ENCODE results near the gene ZNF573. TPM values are rescaled to one million over a fixed set of nuclear protein-coding genes. Genes with fewer than 3 reads are reported as not detected.

Gene ZNF573
- total and polyA plus RNA-seq, 9 of the 15 experiments (the other 6 are each of a cell fraction or from before 2014, with no cell fraction given), result 1.5 to 7.9 (median 4.3) TPM

GRCh38 chr19:37719111-37719926 lies 60.1 kb downstream of the ZNF573 start, which contains the start of gene ZNF607 (continued):
- TF ChIP-seq TAF1 (IDR thresholded peaks at IDR 0.05; ENCODE audit: control insufficient read depth, extremely low read depth, insufficient read depth, low read length, severe bottlenecking), result peak; percentile 10
- TF ChIP-seq YY1 (IDR thresholded peaks at IDR 0.05; ENCODE audit: borderline replicate concordance in 1 of 3, control insufficient read depth in 1 of 3, extremely low read depth in 1 of 3, insufficient read depth in 3 of 3, insufficient read length in 1 of 3, insufficient replicate concordance in 2 of 3, low read depth in 1 of 3, low read length in 2 of 3), result peak in 1 of 3 experiments; percentile 16
- no peak for TF ChIP-seq SMAD2 (IDR thresholded peaks at IDR 0.05; ENCODE audit: low read depth, low read length)
- TF ChIP-seq SIN3A (IDR thresholded peaks at IDR 0.05; ENCODE audit: borderline replicate concordance in 2 of 2, control insufficient read depth in 1 of 2, low read depth in 2 of 2, low read length in 2 of 2), result peak in 1 of 2 experiments; percentile 52; a peak in 2 of 4 replicates
- peak; percentile 50 for TF ChIP-seq CCNT2 (IDR thresholded peaks at IDR 0.05; ENCODE audit: borderline replicate concordance, extremely low read depth, insufficient read length, low read depth, low read length)
- peak; percentile 36 to 69; a peak in 3 of 4 replicates for TF ChIP-seq MNT (conservative IDR thresholded peaks at IDR 0.05)
- TF ChIP-seq CTCF (IDR thresholded peaks at IDR 0.05 in 2 of 3, conservative IDR thresholded peaks at IDR 0.05 in 1 of 3; ENCODE audit: insufficient read depth in 2 of 3, low read depth in 1 of 3, low read length in 3 of 3), result peak; percentile 64 to 81 (median 67)
- peak; percentile 77 for TF ChIP-seq POLR2G (IDR thresholded peaks at IDR 0.05; ENCODE audit: low read depth, low read length)
- peak; percentile 72 for TF ChIP-seq EP400 (IDR thresholded peaks at IDR 0.05)
- TF ChIP-seq YBX1 (IDR thresholded peaks at IDR 0.05), result no peak
- TF ChIP-seq CTBP1 (IDR thresholded peaks at IDR 0.05; ENCODE audit: borderline replicate concordance), result peak; percentile 61
- TF ChIP-seq ZBTB7A (IDR thresholded peaks at IDR 0.05; ENCODE audit: borderline replicate concordance, control insufficient read depth, low read depth, low read length), result 0 out of 2 replicates have a peak, but pooled peaks have one; percentile 32
- no peak for TF ChIP-seq MXD1 (CRISPR knock-in tag; IDR thresholded peaks at IDR 0.05; ENCODE audit: borderline replicate concordance, poor library complexity, severe bottlenecking)
- TF ChIP-seq, protein P1, sequence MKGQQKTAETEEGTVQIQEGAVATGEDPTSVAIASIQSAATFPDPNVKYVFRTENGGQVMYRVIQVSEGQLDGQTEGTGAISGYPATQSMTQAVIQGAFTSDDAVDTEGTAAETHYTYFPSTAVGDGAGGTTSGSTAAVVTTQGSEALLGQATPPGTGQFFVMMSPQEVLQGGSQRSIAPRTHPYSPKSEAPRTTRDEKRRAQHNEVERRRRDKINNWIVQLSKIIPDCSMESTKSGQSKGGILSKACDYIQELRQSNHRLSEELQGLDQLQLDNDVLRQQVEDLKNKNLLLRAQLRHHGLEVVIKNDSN (CRISPR knock-in tag; IDR thresholded peaks at IDR 0.05), result no peak
- peak; percentile 50; the same call in 1 of the 2 replicates for TF ChIP-seq MXI1 (IDR thresholded peaks at IDR 0.05; ENCODE audit: low read depth, low read length)
- peak; percentile 69 for TF ChIP-seq MYC (IDR thresholded peaks at IDR 0.05; ENCODE audit: low read depth, low read length)
- no peak for TF ChIP-seq MYC (CRISPR knock-in tag; IDR thresholded peaks at IDR 0.05; ENCODE audit: borderline replicate concordance, low read depth)
- peak; percentile 81 for TF ChIP-seq RBM22 (IDR thresholded peaks at IDR 0.05; ENCODE audit: low read depth, low read length, poor library complexity, severe bottlenecking)
- TF ChIP-seq NR2C2 (CRISPR knock-in tag; IDR thresholded peaks at IDR 0.05), result no peak
- peak; percentile 43; the same call in 1 of the 2 replicates for TF ChIP-seq NR2C2 (tag; IDR thresholded peaks at IDR 0.05)

Measured in K562 (cell line).